ENCODE results near the gene AK1. TPM values are rescaled to one million over a fixed set of nuclear protein-coding genes. Genes with fewer than 3 reads are reported as not detected.
"Not testable (repeated sequence)": the region's sequence is repeated elsewhere in the genome, so short reads cannot be mapped to it uniquely, and the experiment has no call there.

AK1 gene
- total RNA-seq, 1 donor from 2014 or later = 8.1 TPM

DNA sequence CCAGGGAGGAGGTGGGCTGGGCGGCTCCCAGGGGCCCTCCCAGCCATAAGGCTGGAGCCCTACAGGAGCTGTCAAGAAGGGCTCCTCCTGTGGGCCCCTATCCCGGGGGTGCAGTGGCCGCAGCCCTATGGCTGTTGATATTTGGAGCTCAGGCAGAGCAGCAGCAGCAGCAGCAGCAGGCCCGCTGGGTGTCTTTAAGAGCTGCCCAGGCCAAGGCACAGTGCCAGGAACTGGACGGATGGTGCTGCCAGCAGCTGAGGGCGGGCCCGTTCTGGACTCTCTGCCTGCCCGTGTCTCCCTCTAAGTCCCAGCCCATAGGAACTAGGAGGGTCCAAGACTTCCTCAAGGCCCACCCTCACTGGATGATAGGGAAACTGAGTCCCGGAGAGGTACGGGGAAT lies 3.6 kb downstream of the AK1 start:
- no peaks in the 10 kb centered on the region for H3K36me3 Mint-ChIP-seq (ENCODE audit: low read depth)
- no peak overlapping the region for H3K27ac Mint-ChIP-seq
- CTCF ChIA-PET = no interaction called here
- no peaks in the 10 kb centered on the region for H3K9me3 Mint-ChIP-seq
- TF ChIP-seq CTCF (IDR thresholded peaks at IDR 0.05) = no peak
- no peaks in the 10 kb centered on the region for H3K27me3 Mint-ChIP-seq
- intact Hi-C loops (cut with micrococcal nuclease) = no loop called here
- DNase-seq (no peak), ATAC-seq (ENCODE audit: low read depth) (no peak)
- POLR2A ChIA-PET = interaction anchor here (0.5 to 0.9 kb wide), 2 partner anchors 43 to 83 kb away, joined by 4 read pairs; partner anchors contain the start of gene ST6GALNAC4
- no peak overlapping the region for H3K4me3 Mint-ChIP-seq
- H3K4me1 Mint-ChIP-seq = peaks cover 17% of the 10 kb centered on the region

DNA sequence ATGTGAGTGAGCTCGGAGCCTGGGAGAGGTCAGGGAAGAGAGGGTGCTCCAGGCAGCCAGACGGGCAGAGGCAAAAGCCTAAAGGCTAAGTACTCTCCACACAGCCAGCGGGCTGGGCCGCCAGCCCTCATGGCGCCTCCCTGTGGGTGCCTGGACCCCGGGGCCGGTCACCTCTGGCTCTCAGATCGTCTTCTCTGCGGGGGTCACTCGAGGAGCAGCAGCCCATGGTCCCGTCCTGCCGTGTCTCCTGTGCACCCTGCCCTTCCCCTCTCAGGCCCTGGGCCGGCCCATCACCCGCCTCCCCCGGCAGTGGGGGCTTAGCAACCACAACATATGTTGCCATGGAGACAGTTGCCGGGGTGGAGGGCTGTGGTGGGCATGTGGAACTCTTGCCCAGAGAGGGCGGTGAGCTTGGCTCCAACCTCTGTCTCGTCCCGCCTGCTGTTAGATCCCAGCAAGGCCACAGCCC lies 4.2 kb downstream of the AK1 start:
- intact Hi-C loops (cut with micrococcal nuclease) = no loop called here
- peaks cover 11% of the 10 kb centered on the region for H3K4me1 Mint-ChIP-seq
- no peaks in the 10 kb centered on the region for H3K27me3 Mint-ChIP-seq
- H3K27ac Mint-ChIP-seq = no peak overlapping the region
- ChIA-PET POLR2A (interaction anchor here (0.9 kb wide), 1 partner anchor 44 kb away, joined by 4 read pairs; the partner anchor contains the start of gene ST6GALNAC4), CTCF (interaction anchor here (0.6 to 1.4 kb wide), 4 partner anchors 48 to 369 kb away, joined by 3 to 4 read pairs (median 3); no protein-coding TSS in a partner anchor)
- ATAC-seq (ENCODE audit: low read depth) = no peak
- H3K4me3 Mint-ChIP-seq = no peak overlapping the region
- TF ChIP-seq CTCF (IDR thresholded peaks at IDR 0.05) = no peak
- no peaks in the 10 kb centered on the region for H3K36me3 Mint-ChIP-seq (ENCODE audit: low read depth)
- H3K9me3 Mint-ChIP-seq = no peaks in the 10 kb centered on the region
- no peak for DNase-seq

DNA sequence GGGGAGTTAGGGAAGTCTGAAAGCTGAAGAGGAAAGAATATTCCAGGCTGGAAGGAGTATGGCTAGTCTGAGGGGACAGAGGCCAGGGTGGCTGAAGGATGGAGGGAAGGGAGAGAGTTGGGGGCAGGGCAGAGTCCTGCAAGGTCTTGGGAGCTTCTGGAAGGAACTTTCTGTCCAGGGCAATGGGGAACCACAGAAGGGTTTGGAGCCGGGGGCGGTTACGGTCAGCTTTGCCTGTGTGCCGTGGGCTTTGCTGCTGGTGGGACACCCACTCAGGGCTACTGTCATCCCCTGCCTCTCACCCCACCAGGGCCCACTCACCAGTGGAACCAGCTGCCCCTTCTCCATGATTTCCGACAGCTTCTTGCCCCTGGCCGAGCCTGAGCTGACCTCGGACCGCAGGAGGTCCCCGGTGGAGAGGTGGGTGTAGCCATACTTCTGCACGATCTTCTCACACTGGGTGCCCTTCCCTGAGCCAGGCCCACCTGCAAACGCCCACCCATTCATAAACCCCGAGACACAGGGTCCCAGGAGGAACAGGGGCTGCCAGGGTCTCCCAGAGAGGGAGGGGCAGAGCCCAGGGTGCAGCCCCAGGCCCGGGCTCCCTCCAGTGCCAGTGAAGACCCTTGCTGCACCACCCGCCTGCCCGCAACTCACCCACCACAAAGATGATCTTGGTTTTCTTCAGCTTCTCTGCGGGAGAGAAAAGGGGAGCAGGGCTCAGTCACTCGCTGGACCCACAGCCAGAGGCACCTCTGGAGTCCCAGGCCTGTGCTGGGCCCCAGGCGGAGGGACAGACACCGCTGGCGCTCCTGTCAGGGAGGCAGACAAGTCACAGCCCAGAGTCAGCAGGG lies 4.9 kb downstream of the AK1 start:
- Mint-ChIP-seq H3K27me3 (no peaks in the 10 kb centered on the region), H3K27ac (no peak overlapping the region), H3K9me3 (no peaks in the 10 kb centered on the region), H3K4me1 (peaks cover 6% of the 10 kb centered on the region), H3K36me3 (ENCODE audit: low read depth) (no peaks in the 10 kb centered on the region), H3K4me3 (no peak overlapping the region)
- ChIA-PET CTCF (interaction anchor here (0.7 to 4.2 kb wide), 5 partner anchors 49 to 369 kb away, joined by 3 to 48 read pairs (median 4); partner anchors contain the start of gene TOR2A), POLR2A (interaction anchor here (0.6 kb wide), 1 partner anchor 52 kb away, joined by 7 read pairs; no protein-coding TSS in a partner anchor)
- ATAC-seq (ENCODE audit: low read depth) (no peak), DNase-seq (no peak)
- intact Hi-C loops (cut with micrococcal nuclease) = no loop called here
- no peak for TF ChIP-seq CTCF (IDR thresholded peaks at IDR 0.05)

DNA sequence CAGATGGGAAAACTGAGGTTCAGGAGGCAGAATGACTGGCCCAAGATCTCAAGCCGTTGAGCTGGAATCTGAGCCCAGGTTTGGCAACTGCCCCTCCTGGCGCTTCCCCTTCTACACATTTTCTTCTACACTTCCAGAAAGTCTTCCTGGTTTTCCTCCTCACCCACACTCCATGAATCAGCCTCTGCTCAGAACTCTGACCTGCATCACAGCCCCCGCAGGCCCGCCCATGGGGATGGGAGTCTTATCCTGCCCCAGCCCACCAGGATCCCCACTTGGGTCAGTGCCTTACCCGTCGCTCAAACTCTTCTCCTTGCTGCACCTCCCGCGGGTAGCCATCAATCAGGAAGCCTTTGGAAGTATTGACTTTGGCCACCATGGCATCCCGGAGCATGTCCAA lies 5.9 kb downstream of the AK1 start:
- ChIA-PET POLR2A (interaction anchor here (2.5 kb wide), 1 partner anchor 137 kb away, joined by 14 read pairs; the partner anchor contains the start of gene TOR2A), CTCF (interaction anchor here (0.8 to 4.2 kb wide), 5 partner anchors 46 to 282 kb away, joined by 3 to 48 read pairs (median 39); partner anchors contain the start of genes CDK9 and TOR2A)
- H3K27ac Mint-ChIP-seq = no peak overlapping the region
- peaks cover 3% of the 10 kb centered on the region for H3K4me1 Mint-ChIP-seq
- H3K9me3 Mint-ChIP-seq = no peaks in the 10 kb centered on the region
- no peak overlapping the region for H3K4me3 Mint-ChIP-seq
- DNase-seq = no peak
- ATAC-seq (ENCODE audit: low read depth) = no peak
- H3K36me3 Mint-ChIP-seq (ENCODE audit: low read depth) = no peaks in the 10 kb centered on the region
- no peak for TF ChIP-seq CTCF (IDR thresholded peaks at IDR 0.05)
- intact Hi-C loops (cut with micrococcal nuclease) = loop anchor here (2.0 kb wide), 1 partner anchor 45 kb away; the partner anchor contains the start of gene ST6GALNAC4
- H3K27me3 Mint-ChIP-seq = no peaks in the 10 kb centered on the region

GRCh38 chr9:127870887-127871286 lies 6.6 kb downstream of the AK1 start:
- ChIA-PET CTCF (interaction anchor here (0.8 to 4.2 kb wide), 16 partner anchors 11 to 284 kb away, joined by 3 to 48 read pairs (median 7); partner anchors contain the start of genes CDK9, ENG, FPGS and PTRH1), POLR2A (interaction anchor here (1.1 to 2.5 kb wide), 2 partner anchors 79 to 136 kb away, joined by 7 to 14 read pairs; partner anchors contain the start of gene TOR2A)
- H3K27me3 Mint-ChIP-seq = no peaks in the 10 kb centered on the region
- TF ChIP-seq CTCF (IDR thresholded peaks at IDR 0.05) = no peak
- no peaks in the 10 kb centered on the region for H3K36me3 Mint-ChIP-seq (ENCODE audit: low read depth)
- no peak for ATAC-seq (ENCODE audit: low read depth)
- no peak overlapping the region for H3K4me3 Mint-ChIP-seq
- intact Hi-C loops (cut with micrococcal nuclease) = loop anchor here (1.0 to 2.0 kb wide), 8 partner anchors 46 to 367 kb away; partner anchors contain the start of genes CDK9, FPGS, ST6GALNAC4 and TOR2A
- no peak for DNase-seq
- H3K27ac Mint-ChIP-seq = no peak overlapping the region
- peaks cover 8% of the 10 kb centered on the region for H3K4me1 Mint-ChIP-seq
- H3K9me3 Mint-ChIP-seq = no peaks in the 10 kb centered on the region

DNA sequence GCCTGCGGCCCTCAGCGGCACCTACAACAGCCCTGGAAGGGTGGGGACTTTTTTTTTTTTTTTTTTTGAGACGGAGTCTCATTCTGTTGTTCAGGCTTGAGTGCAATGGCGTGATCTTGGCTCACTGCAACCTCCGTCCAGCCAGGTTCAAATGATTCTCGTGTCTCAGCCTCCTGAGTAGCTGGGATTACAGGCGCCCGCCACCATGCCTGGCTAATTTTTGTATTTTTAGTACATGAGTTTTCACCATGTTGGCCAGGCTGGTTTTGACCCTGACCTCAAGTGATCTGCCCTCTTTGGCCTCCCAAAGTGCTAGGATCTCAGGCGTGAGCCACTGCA lies 7.4 kb downstream of the AK1 start:
- H3K4me1 Mint-ChIP-seq = peaks cover 16% of the 10 kb centered on the region
- CTCF ChIA-PET = interaction anchor here (0.6 to 4.2 kb wide), 37 partner anchors 8 to 655 kb away, joined by 3 to 48 read pairs (median 5); partner anchors contain the start of genes AK1, CDK9, ENG and FPGS
- H3K36me3 Mint-ChIP-seq (ENCODE audit: low read depth); H3K27me3 Mint-ChIP-seq; ATAC-seq (ENCODE audit: low read depth); H3K9me3 Mint-ChIP-seq; H3K27ac Mint-ChIP-seq; DNase-seq; H3K4me3 Mint-ChIP-seq: not testable (repeated sequence)
- intact Hi-C loops (cut with micrococcal nuclease) = loop anchor here (1.0 to 2.0 kb wide), 8 partner anchors 47 to 366 kb away; partner anchors contain the start of genes CDK9, FPGS, ST6GALNAC4 and TOR2A
- POLR2A ChIA-PET = interaction anchor here (0.7 to 2.5 kb wide), 16 partner anchors 8 to 419 kb away, joined by 3 to 16 read pairs (median 4); partner anchors contain the start of genes CDK9, FPGS, LRSAM1 and RPL12

Measured in activated B cell treated with CpG ODN at 0.5 μM for 24 hours (primary cell).